ENCODE results near the gene GARIN5A. TPM values are rescaled to one million over a fixed set of nuclear protein-coding genes. Genes with fewer than 3 reads are reported as not detected.

GARIN5A gene
- total RNA-seq, 2 experiments from 2014 or later = 0.34 to 0.69 TPM

- ChIA-PET CTCF (no interaction called here), POLR2A (no interaction called here)
Measured at GRCh38 chr19:50423279-50424113, 53.2 kb downstream of the GARIN5A start.

GRCh38 chr19:50422397-50423278 is 54.0 kb downstream of the GARIN5A start:
- ChIA-PET CTCF (no interaction called here), POLR2A (no interaction called here)

GRCh38 chr19:50420808-50421207 is 55.8 kb downstream of the GARIN5A start:
- ChIA-PET POLR2A (no interaction called here), CTCF (interaction anchor here (0.6 to 1.8 kb wide), 2 partner anchors 64 to 183 kb away, joined by 3 to 5 read pairs; no protein-coding TSS in a partner anchor)

GRCh38 chr19:50420127-50420526 is 56.5 kb downstream of the GARIN5A start:
- POLR2A ChIA-PET = no interaction called here
- CTCF ChIA-PET = interaction anchor here (1.8 kb wide), 1 partner anchor 63 kb away, joined by 5 read pairs; no protein-coding TSS in a partner anchor

GRCh38 chr19:50419580-50420035 is 57.0 kb downstream of the GARIN5A start:
- CTCF ChIA-PET = no interaction called here
- POLR2A ChIA-PET = no interaction called here

- ChIA-PET POLR2A (no interaction called here), CTCF (no interaction called here)
Measured at GRCh38 chr19:50419022-50419579, 57.5 kb downstream of the GARIN5A start.

- CTCF ChIA-PET = no interaction called here
- POLR2A ChIA-PET = no interaction called here
Measured at GRCh38 chr19:50418176-50419021, 58.2 kb downstream of the GARIN5A start, which contains the start of gene SPIB. SPIB (plus strand) TSS chr19:50418938; CDS start chr19:50418963, 25 bp downstream.

- CTCF ChIA-PET = no interaction called here
- POLR2A ChIA-PET = no interaction called here
Measured at GRCh38 chr19:50417111-50418081, 59.3 kb downstream of the GARIN5A start.

Other genes with a start within 250 kb of the GARIN5A start
- gene KCNC3, start 147.5 kb downstream of the GARIN5A start, total RNA-seq = under 1 TPM; 0.51 to 0.57 TPM
- 10 to 100 TPM; 40.8 to 43.1 TPM for gene NAPSA, start 111.2 kb downstream of the GARIN5A start, total RNA-seq
- gene NR1H2, start 100.4 kb downstream of the GARIN5A start, total RNA-seq = 10 to 100 TPM; 67.4 to 70.9 TPM
- gene POLD1, start 92.5 kb downstream of the GARIN5A start, total RNA-seq = 100 to 1,000 TPM; 173 to 183 TPM
- gene SPIB, start 57.9 kb downstream of the GARIN5A start, total RNA-seq = under 1 TPM; 0.57 to 0.96 TPM
- under 1 TPM in 1 of 2 experiments, not detected in 1; 0.04 TPM for gene MYBPC2, start 44.0 kb downstream of the GARIN5A start, total RNA-seq
- gene EMC10, start 341 bp downstream of the GARIN5A start, total RNA-seq = 10 to 100 TPM; 65.0 to 67.0 TPM
- 10 to 100 TPM; 40.0 to 44.8 TPM for gene JOSD2, start 34.3 kb upstream of the GARIN5A start, total RNA-seq
- not detected for gene ASPDH, start 37.1 kb upstream of the GARIN5A start, total RNA-seq
- gene LRRC4B, start 91.6 kb upstream of the GARIN5A start, total RNA-seq = not detected
- gene SYT3, start 163.0 kb upstream of the GARIN5A start, total RNA-seq = under 1 TPM; 0.11 to 0.50 TPM
- under 1 TPM; 0.44 to 0.67 TPM for gene C19orf81, start 172.6 kb upstream of the GARIN5A start, total RNA-seq
- not detected for gene SHANK1, start 243.0 kb upstream of the GARIN5A start, total RNA-seq
- under 1 TPM; 0.63 to 0.70 TPM for gene CLEC11A, start 246.5 kb upstream of the GARIN5A start, total RNA-seq